GM12878 (cell line): Measurements from ENCODE around the gene TFCP2. TPM values are rescaled to one million over a fixed set of nuclear protein-coding genes. Genes with fewer than 3 reads are reported as not detected.

ENCODE experiments used
- ATAC-seq: fragments of 200-7000 bp; cut with Tn5 transposase; 3 replicates; pipeline ENCODE4 v1.9.1; 2020; ENCODE audit warnings: mild to moderate bottlenecking, moderate library complexity
- BruUV-seq: library from RNA; stranded (reverse); fragments of 400-500 nt; replicated peaks from 2 replicates; lab custom pipeline; 2021; lab: Mats Ljungman, UMichigan
- CTCF ChIA-PET: fragments of 300-600 bp; sonication (Branson Sonifier 250); formaldehyde crosslinking; extraction: SDS; loops from one replicate; lab custom pipeline; 2021; ENCODE audit warnings: inconsistent platforms; lab: Yijun Ruan, JAX
- POLR2A ChIA-PET: fragments of 350-600 bp; formaldehyde crosslinking; extraction: SDS; loops from one replicate; lab custom pipeline; 2021; ENCODE audit warnings: inconsistent platforms; lab: Charles Lee
- RAD21 ChIA-PET: fragments of 300-600 bp; sonication (Branson Sonifier 250); formaldehyde crosslinking; loops from one replicate; lab custom pipeline; 2023; ENCODE audit warnings: antibody characterized with exemption; ENCODE audit not compliant: unreplicated experiment; lab: Charles Lee
- SMC1A ChIA-PET: fragments of 300-600 bp; sonication (Branson Sonifier 250); formaldehyde crosslinking; loops from one replicate; lab custom pipeline; 2023; ENCODE audit not compliant: unreplicated experiment, uncharacterized antibody; lab: Charles Lee
- DNase-seq: peaks from one replicate; pipeline ENCODE4 v3.0.0-alpha.2; 2011; ENCODE audit warnings: low read depth, low spot score
- FAIRE-seq: peaks from 3 replicates; lab custom pipeline; 2011; peaks lifted over from hg19 to GRCh38; lab: Jason Lieb, UNC
- H2AFZ ChIP-seq: 2 replicates; pipeline ENCODE4 v1.6.0; 2011; ENCODE audit warnings: low read depth, low read length, control low read depth; ENCODE audit not compliant: control insufficient read depth
- H3K27ac ChIP-seq: 2 replicates; pipeline ENCODE4 v1.5.1; 2011; ENCODE audit warnings: control low read depth; ENCODE audit not compliant: control insufficient read depth, insufficient read depth
- H3K27me3 ChIP-seq, 2 experiments: replicated peaks in 1 of 2; 2 replicates each; pipeline versions ENCODE4 v1.6.0 to v1.6.1; 2011; ENCODE audit warnings: low read length in 1 of 2; ENCODE audit not compliant: control insufficient read depth in 2 of 2, insufficient read depth in 2 of 2
- H3K36me3 ChIP-seq, 2 experiments: 2 replicates each; pipeline ENCODE4 v1.5.1; 2011; ENCODE audit warnings: low read length in 1 of 2; ENCODE audit not compliant: control insufficient read depth in 2 of 2, insufficient read depth in 2 of 2
- H3K4me1 ChIP-seq: 2 replicates; pipeline ENCODE4 v1.6.1; 2011; ENCODE audit warnings: mild to moderate bottlenecking, low read length, moderate library complexity, mixed read lengths; ENCODE audit not compliant: control insufficient read depth, insufficient read depth
- H3K4me2 ChIP-seq: 2 replicates; pipeline ENCODE4 v1.6.0; 2011; ENCODE audit warnings: control low read depth; ENCODE audit not compliant: control insufficient read depth, insufficient read depth
- H3K4me3 ChIP-seq: fragments of 200-600 bp; sonication (generic); 2 replicates; pipeline ENCODE4 v1.5.1; 2016
- H3K79me2 ChIP-seq: 2 replicates; pipeline ENCODE4 v1.6.0; 2011; ENCODE audit warnings: low read length; ENCODE audit not compliant: control insufficient read depth, insufficient read depth
- H3K9ac ChIP-seq: 2 replicates; pipeline ENCODE4 v1.8.0; 2011; ENCODE audit warnings: low read length, control low read depth, mixed read lengths; ENCODE audit not compliant: control insufficient read depth, insufficient read depth
- H3K9me3 ChIP-seq: replicated peaks from 3 replicates; pipeline ENCODE4 v1.5.1; 2011; ENCODE audit warnings: mild to moderate bottlenecking, low read length; ENCODE audit not compliant: control insufficient read depth, insufficient read depth
- H4K20me1 ChIP-seq: 2 replicates; pipeline ENCODE4 v1.6.0; 2011; ENCODE audit not compliant: control insufficient read depth, insufficient read depth
- BHLHE40 ChIP-seq, 2 experiments: fragments of 450-650 bp in 1 of 2; IDR thresholded peaks; 2 replicates each; pipeline ENCODE4 v1.6.1; 2011 to 2017; ENCODE audit warnings: low read depth in 2 of 2, borderline replicate concordance in 1 of 2, improper control_type of control experiment in 1 of 2, low read length in 1 of 2, mild to moderate bottlenecking in 1 of 2
- CEBPZ ChIP-seq: fragments of 150-350 bp; IDR thresholded peaks from 2 replicates; pipeline ENCODE4 v1.6.1; 2016; ENCODE audit warnings: low read depth, low read length
- HDAC2 ChIP-seq: fragments of 200-600 bp; sonication (generic); IDR thresholded peaks from 2 replicates; pipeline ENCODE4 v1.6.1; 2017
- IRF4 ChIP-seq: IDR thresholded peaks from 2 replicates; pipeline ENCODE4 v1.6.1; 2011; ENCODE audit warnings: low read depth, low read length
- NBN ChIP-seq: fragments of 450-650 bp; IDR thresholded peaks from 2 replicates; pipeline ENCODE4 v1.6.1; 2016
- PML ChIP-seq: IDR thresholded peaks from 2 replicates; pipeline ENCODE4 v1.6.1; 2012; ENCODE audit warnings: low read length, inconsistent platforms
- POU2F2 ChIP-seq: IDR thresholded peaks from 3 replicates; pipeline ENCODE4 v1.6.1; 2011; ENCODE audit warnings: low read depth, mild to moderate bottlenecking, low read length, borderline replicate concordance
- RBBP5 ChIP-seq: fragments of 200-600 bp; sonication (generic); conservative IDR thresholded peaks from 2 replicates; pipeline ENCODE4 v1.6.1; 2016
- RUNX3 ChIP-seq: IDR thresholded peaks from 2 replicates; pipeline ENCODE4 v1.6.1; 2012; ENCODE audit warnings: low read length, inconsistent platforms
- SMAD5 ChIP-seq: IDR thresholded peaks from 2 replicates; pipeline ENCODE4 v1.6.1; 2016; ENCODE audit warnings: antibody characterized with exemption, low read depth
- USF1 ChIP-seq: IDR thresholded peaks from 2 replicates; pipeline ENCODE4 v1.6.1; 2011; ENCODE audit warnings: borderline replicate concordance, low read depth, mild to moderate bottlenecking, moderate library complexity, mixed read lengths, low read length; ENCODE audit not compliant: insufficient read depth; ENCODE audit errors: extremely low read length
- WGBS: methylation state at CpG from one replicate; pipeline ENCODE4 v1.1.6; 2016; ENCODE audit warnings: low lambda C conversion rate; ENCODE audit not compliant: insufficient replicate concordance, insufficient coverage; ENCODE audit errors: missing lambda C conversion rate; 5-methylcytosine and 5-hydroxymethylcytosine counted together
- in situ Hi-C: fragments of 300-500 bp; cut with MboI; formaldehyde crosslinking; loops from 9 replicates; pipeline ENCODE4 v1.14.3; 2018; ENCODE audit warnings: mixed read lengths
- intact Hi-C: fragments of 100-400 bp; cut with micrococcal nuclease; formaldehyde crosslinking; loops from one replicate; pipeline ENCODE4 v1.14.2; 2022; ENCODE audit not compliant: unreplicated experiment
- polyA plus RNA-seq, 11 experiments: library from polyadenylated mRNA; depleted of rRNA in 4 of 11; unstranded in 6 of 11; stranded (reverse) in 5 of 11; fragments of >200 nt; fragmentation: Nextera tagmentation in 4 of 11; fragmentation: Illumina TruSeq in 1 of 11; extraction: Ambion mirVana in 4 of 11; extraction: Trizol in 1 of 11; gene quantifications; 1 replicate in 1 of 11; 2 replicates in 10 of 11; pipeline versions ENCODE4 v1.2.1 to v1.2.3, GENCODE V29; 2011 to 2016; ENCODE audit warnings: inconsistent platforms in 2 of 11, missing spikeins in 2 of 11, low read depth in 1 of 11
- total RNA-seq, 4 experiments: library from RNA; depleted of rRNA in 3 of 4; stranded (reverse); fragments of >200 nt in 3 of 4; fragmentation: Illumina TruSeq in 1 of 4; extraction: Trizol in 1 of 4; gene quantifications; 2 replicates each; pipeline versions ENCODE4 v1.2.1 to v1.2.3, GENCODE V29; 2013 to 2021

TFCP2 gene
- total and polyA plus RNA-seq, 10 of the 15 experiments (the other 5 are each of a cell fraction or from before 2014, with no cell fraction given), result 5.8 to 29.7 (median 14.2) TPM

GRCh38 chr12:51156245-51156765 is 16.6 kb downstream of the TFCP2 start:
- no TSS peak for BruUV-seq
- FAIRE-seq, result no peak
- H3K4me2 ChIP-seq, result no peak overlapping the region
- SMC1A ChIA-PET, result no interaction called here
- H3K9ac ChIP-seq, result no peak overlapping the region
- RAD21 ChIA-PET, result no interaction called here
- TF ChIP-seq USF1, result no peak
- no peaks in the 10 kb centered on the region for H4K20me1 ChIP-seq
- ATAC-seq, result no peak
- H3K4me1 ChIP-seq, result no peaks in the 10 kb centered on the region
- no peak for DNase-seq
- H3K9me3 ChIP-seq, result no peaks in the 10 kb centered on the region
- intact Hi-C loops (no loop called here), in situ Hi-C loops (no loop called here)
- no peak overlapping the region for H3K27ac ChIP-seq
- H3K4me3 ChIP-seq, result no peak overlapping the region
- no peaks in the 10 kb centered on the region for H3K36me3 ChIP-seq
- WGBS, result 98% methylated on average over 3 of the region's 3 CpGs
- CTCF ChIA-PET, result no interaction called here
- peaks cover 5% of the 10 kb centered on the region for H3K79me2 ChIP-seq
- POLR2A ChIA-PET, result no interaction called here
- no peak overlapping the region for H2AFZ ChIP-seq
- no peaks in the 10 kb centered on the region for H3K27me3 ChIP-seq

- Histone ChIP-seq H3K79me2 (no peaks in the 10 kb centered on the region), H3K36me3 (no peaks in the 10 kb centered on the region), H3K27me3 (no peaks in the 10 kb centered on the region), H3K9me3 (no peaks in the 10 kb centered on the region), H2AFZ (no peak overlapping the region), H3K9ac (no peak overlapping the region), H3K27ac (no peak overlapping the region), H3K4me2 (no peak overlapping the region), H3K4me3 (no peak overlapping the region), H4K20me1 (no peaks in the 10 kb centered on the region), H3K4me1 (no peaks in the 10 kb centered on the region)
- no TSS peak for BruUV-seq
- in situ Hi-C loops (no loop called here), intact Hi-C loops (no loop called here)
- RAD21 ChIA-PET, result no interaction called here
- SMC1A ChIA-PET, result no interaction called here
- WGBS, result 95% methylated on average over 1 of the region's 1 CpG
- CTCF ChIA-PET, result interaction anchor here (0.6 kb wide), 1 partner anchor 84 kb away, joined by 3 read pairs; no protein-coding TSS in a partner anchor
- FAIRE-seq (no peak), DNase-seq (no peak), ATAC-seq (no peak)
- POLR2A ChIA-PET, result no interaction called here
- TF ChIP-seq HDAC2 (no peak), NBN (no peak), IRF4 (no peak), SMAD5 (no peak), RUNX3 (no peak), POU2F2 (no peak), PML (no peak), CEBPZ (no peak), BHLHE40 (IDR thresholded peaks at IDR 0.05; ENCODE audit: borderline replicate concordance in 1 of 2, low read depth in 2 of 2, low read length in 1 of 2) (no peak), RBBP5 (no peak)
Measured at GRCh38 chr12:51152953-51153352, 20.0 kb downstream of the TFCP2 start.
